GM12865 (cell line): Measurements from ENCODE around the gene IL17RB.
A peak's percentile ranks its signal among the peaks of the same experiment; 100 is the strongest.

ENCODE experiments used
- DNase-seq: peaks from one replicate; pipeline ENCODE4 v3.0.0; 2010; ENCODE audit warnings: low read depth
- H3K4me3 ChIP-seq: 2 replicates; pipeline ENCODE4 v1.5.1; 2011; ENCODE audit warnings: mild to moderate bottlenecking, low read depth, low read length, control low read depth
- CTCF ChIP-seq: IDR thresholded peaks from 2 replicates; pipeline ENCODE4 v1.5.1; 2011; ENCODE audit warnings: low read length, control low read depth, low read depth, inconsistent platforms; ENCODE audit not compliant: insufficient read depth; ENCODE audit errors: missing control alignments

The IL17RB gene

GRCh38 chr3:53807117-53807810, 39.1 kb upstream of the IL17RB start:
- no peak overlapping the region for H3K4me3 ChIP-seq
- no peak for DNase-seq
- TF ChIP-seq CTCF: no peak

GRCh38 chr3:53808496-53808895, 37.9 kb upstream of the IL17RB start:
- H3K4me3 ChIP-seq: no peak overlapping the region
- TF ChIP-seq CTCF: no peak
- DNase-seq: no peak

- no peak for TF ChIP-seq CTCF
- no peak overlapping the region for H3K4me3 ChIP-seq
- no peak for DNase-seq
These were observed 37.1 kb upstream of the IL17RB start for GRCh38 chr3:53809267-53809666.

GRCh38 chr3:53809764-53810400, 36.5 kb upstream of the IL17RB start:
- no peak for TF ChIP-seq CTCF
- no peak overlapping the region for H3K4me3 ChIP-seq
- DNase-seq: no peak

GRCh38 chr3:53811143-53811927, 35.0 kb upstream of the IL17RB start:
- no peak overlapping the region for H3K4me3 ChIP-seq
- no peak for TF ChIP-seq CTCF
- DNase-seq: no peak

- peak; percentile 10 for DNase-seq
- TF ChIP-seq CTCF: peak; percentile 18
These were observed 33.9 kb upstream of the IL17RB start for GRCh38 chr3:53812434-53812833.

More at GRCh38 chr3:53812434-53812833, 33.9 kb upstream of the IL17RB start:
- H3K4me3 ChIP-seq: no peak overlapping the region
